Superior temporal gyrus (tissue), 1 donor: Measurements from ENCODE around the gene CAV3.

Source experiments
- DNase-seq: peaks from one replicate; pipeline ENCODE4 v3.0.0-alpha.2; 2016; ENCODE audit errors: extremely low spot score

The CAV3 gene

DNA sequence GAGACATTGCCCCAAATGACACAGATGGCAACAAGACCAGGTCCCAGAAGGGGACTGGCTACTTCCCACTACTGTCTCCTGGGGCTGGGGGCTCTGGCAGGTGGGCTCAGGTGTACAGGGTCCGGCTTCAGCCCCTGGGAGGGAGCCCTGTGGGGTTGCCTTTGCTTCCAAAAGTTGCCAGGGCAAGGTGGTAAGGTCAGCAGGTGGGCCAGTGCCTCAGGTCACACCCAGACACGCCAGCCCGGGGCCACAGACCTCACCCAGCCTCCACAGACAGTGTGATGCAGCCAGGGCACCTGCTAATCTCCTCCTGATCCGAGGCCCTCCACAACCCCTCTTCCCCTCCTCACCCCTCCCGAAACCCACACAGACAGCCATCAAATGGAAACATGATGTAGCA is 28.3 kb downstream of the CAV3 start:
- no peak for DNase-seq

DNA sequence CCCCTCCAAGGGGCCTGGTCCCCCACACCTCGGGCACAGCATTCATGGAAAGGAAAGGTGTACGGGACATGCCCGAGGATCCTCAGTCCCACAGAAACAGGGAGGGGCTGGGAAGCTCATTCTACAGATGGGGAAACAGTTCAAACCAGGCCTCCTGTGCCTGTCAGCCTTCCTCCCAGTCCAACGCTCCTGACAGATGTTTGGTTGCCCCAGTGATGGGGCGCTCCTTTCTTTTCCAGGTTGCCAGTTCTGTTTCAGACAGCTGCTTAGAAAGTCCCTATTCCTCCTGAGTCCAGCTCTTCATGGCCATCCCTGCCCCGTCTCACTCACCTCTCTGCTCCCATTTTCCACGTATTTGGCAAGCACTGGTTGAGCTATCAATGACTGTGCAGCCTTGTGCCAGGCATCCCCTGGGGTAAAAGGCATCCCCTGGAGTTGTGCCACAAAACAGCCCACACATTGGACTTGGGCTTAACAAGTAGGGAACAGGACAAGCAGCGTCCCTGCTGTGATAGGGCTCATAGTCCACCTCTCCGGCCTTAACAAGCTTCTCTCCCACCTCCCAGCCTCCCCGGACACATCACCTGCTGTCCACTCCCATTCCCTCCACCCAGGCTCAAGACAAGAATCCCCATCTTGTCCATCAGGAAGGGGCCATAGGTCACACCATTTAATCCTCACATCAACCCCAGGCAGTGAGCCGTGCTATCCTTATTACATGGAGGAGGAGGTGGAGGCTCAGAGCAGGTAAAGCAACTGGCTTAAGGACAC is 29.2 kb downstream of the CAV3 start:
- DNase-seq = no peak

DNA sequence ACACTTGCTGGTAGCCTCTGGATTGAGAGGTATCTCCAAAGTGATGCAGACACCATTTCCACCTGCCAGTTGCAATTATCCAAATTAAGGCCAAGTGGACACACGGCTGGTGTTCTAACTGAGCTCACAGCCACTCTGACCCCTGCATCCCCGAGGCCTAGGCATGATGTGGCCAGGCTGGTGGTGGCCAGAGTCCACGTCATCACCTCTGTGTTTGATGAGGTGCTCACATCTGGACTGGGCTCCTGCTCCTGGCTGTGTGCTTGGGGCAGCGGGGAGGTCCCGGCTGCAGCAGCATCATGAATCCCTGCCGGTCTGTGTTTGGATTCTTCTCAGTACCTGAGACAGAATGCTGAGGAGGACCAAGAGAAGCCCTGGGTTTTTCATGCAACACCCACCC is 30.9 kb downstream of the CAV3 start:
- DNase-seq = no peak

DNA sequence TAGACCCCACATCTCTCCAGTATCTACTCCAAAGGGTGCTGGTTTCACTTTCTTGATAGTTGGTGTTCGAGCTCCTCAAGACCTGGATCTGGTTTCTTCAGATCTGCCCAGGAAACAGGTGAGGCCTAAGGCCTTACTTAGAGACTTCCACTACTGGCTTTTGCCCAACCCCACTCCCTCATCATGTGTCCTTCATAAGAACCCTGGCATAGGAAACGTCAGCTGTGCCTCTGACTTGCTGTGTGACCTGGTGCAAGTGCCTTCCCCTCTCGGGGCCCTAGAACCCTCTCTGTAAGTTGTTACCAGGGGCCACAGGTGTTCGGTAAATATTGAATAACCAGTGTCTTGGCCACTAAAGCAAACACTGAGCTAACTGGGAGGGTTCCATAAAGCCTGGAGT is 31.9 kb downstream of the CAV3 start:
- DNase-seq = no peak

DNA sequence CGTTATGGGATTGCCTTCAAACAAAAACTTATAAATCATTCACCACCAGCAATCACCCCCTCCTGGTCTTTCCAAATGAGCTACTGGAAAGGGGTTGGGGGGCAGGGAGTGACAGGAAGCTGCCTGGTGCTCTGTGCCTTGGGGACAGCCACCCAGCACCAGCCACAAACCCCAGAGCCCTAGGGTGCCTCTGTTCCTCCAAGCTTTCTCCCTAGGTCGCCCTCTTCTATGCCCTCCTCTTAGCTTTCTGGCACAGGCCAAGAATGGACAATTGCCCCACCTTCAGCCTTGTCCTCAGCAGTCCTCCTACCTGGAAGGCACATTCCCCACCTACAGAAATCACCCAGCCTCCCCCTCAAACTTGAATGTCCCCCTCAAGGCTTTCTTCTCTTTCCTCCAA is 32.5 kb downstream of the CAV3 start:
- no peak for DNase-seq

DNA sequence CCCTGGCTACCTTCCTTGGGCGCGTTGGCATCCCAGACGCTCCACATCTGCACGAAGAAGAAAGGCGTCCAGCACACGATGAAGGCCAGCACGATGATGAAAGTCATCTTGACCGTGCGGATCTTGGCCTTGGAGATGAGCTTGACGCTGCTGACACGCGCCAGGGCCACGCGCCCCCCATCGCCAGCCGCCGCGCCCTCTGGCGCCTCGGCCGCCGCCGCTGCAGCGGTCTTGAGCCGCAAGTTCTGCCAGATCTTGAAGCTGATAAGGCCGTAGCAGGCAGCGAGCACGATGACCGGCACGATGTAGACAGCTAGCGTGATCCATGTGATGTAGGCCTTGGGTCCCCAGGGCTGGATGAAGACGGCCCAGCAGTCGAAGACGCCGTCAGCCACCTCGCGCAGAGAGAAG is 33.7 kb downstream of the CAV3 start:
- no peak for DNase-seq

DNA sequence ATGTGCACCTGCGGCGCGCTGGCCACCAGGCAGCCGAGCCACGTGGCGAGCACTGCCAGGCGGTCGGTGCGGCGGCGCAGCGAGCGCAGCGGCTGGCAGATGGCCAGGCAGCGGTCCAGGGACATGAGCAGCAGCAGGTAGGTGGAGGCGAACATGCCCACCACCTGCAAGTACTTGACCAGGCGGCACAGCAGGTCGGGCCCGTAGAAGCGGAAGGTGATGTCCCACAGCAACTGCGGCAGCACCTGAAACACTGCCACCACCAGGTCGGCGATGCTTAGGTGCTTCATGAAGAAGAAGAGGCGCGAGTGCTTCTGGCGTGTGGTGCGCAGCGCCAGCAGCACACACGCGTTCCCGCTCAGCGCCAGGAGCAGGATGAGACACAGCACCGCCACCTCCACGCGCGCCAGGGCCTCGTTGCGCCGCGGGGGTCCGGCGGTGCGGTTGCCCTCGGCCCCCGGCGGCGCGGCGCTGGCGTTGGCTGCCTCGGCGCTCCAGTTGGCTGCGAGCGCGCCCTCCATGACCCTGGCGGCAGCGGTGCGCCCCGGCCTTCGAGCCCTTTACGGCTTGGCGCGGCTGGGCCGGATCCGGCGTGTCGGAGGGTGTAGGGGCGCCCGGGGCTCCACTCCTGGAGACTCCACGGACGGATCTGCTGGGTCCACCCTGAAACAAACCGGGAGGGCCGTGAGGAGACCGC is 34.2 kb downstream of the CAV3 start:
- DNase-seq = no peak

DNA sequence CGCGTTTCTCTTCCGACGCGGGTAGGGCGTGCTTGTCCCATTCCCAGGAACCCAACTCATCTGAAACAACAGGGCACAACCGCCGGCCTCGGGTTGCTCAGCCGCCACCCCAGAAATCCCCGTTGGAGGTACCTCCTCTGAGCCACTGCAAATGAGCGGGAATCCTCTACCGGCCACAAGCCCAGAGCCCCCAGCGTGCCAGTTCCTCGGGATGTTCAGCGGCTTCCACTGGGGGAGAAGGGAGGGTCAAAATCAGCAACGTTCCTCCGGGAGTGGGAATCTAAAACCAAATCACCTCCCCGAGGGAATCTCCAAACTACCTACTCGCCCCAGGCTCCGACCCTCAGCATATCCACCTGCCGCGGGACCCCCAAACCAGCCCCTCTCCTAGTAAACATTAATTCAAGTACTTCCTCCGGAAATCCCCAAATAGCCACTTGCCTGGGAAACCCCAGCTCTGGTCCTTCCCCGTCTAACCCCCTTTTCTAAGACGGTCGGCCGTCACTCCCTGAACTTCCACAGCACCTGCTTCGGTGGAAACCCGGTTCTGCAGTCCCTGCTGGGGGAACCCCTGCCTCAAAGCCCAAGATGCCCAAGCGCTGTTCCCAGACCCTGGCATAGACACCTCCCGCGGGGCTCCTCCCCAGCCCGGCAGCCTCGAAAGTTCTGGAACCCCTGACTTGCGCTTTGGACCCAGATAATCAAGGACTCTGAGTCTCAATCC is 34.9 kb downstream of the CAV3 start:
- DNase-seq = no peak

DNA sequence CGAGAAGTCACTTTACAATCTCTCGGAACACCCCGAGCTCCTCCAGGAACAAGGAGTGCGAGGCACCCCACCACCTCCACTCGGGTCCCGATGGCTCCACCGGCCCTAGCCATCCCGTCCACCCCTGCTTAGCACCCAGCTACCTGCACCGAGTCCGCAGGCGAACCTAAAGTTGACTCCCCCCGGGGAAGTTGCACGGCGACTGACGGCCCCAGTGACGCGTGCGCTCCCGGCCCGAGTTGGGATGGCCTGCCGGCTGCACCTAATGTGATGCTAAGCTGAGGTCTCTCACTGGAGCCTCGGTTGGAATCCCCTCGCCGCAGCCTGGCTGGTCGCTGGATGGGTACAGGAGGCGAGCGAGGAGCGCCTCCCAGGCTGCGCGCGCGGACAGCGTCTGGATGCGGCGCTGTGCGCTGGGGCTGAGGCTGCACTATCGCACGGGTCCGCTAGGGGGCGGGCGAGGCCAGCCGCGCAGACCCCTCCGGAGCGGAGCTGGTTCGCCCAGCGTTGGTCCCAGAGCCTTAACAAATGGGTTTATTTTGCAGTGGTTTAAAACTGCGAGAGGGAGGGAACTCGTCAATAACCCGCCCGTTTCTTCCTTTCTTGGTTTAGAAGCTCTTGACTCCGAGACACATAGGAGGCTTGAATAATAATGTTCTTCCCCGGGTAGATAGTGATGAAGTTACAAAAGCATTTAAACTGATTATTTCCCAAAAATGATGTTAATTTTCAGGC is 35.7 kb downstream of the CAV3 start, which contains the start of gene OXTR:
OXTR (minus strand) TSS at position 526 of the 735 bp plus-strand sequence. CDS start 1,426 bp downstream, outside the sequence.
- DNase-seq = peak; percentile 79

DNA sequence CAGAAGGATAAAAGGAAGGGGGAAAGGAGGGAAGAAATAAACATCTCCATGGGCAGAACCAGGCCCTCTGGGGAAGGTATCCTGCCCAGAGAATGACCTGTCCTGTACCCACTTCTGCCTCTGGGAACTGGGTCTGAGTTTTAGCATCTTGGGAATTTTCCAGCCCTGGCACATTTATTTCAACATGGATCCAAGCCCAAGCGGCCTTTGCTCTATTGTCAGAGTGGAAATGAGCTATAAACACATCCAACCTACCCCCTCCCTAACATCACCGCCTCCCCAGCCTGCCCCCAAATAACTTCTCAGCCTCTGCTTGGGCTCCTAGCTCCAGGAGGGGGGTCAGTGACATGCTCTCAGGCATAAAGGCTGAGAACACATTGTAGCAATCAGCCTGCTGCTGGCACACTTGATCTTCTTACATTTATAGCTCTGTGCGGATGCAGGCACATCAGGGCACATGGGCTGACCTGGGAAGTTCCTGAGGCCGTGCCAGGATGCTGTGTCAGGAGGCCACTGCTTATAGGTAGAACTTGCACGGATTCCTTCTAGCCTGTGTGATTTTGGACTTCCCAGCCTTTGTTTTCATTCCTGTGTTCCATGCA is 40.4 kb downstream of the CAV3 start:
- no peak for DNase-seq

DNA sequence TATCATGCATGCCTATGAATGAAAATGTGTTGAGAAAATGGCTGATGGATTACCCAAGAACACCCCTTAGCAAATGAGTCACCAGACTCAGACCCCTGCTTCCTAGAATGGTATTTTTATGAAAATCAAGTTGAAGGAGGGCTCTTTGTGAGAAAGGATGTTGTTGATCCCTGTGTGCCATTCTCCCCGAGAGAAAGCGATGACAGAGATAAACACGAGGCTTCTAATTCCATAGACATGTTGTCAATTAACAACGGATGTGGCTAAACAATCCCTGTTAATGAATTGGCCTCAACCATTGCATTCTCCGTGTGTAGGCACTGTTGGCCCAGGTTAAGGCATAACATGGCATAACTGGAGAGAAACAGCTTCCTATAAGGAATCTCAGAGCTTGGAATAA is 41.6 kb downstream of the CAV3 start:
- DNase-seq = no peak

DNA sequence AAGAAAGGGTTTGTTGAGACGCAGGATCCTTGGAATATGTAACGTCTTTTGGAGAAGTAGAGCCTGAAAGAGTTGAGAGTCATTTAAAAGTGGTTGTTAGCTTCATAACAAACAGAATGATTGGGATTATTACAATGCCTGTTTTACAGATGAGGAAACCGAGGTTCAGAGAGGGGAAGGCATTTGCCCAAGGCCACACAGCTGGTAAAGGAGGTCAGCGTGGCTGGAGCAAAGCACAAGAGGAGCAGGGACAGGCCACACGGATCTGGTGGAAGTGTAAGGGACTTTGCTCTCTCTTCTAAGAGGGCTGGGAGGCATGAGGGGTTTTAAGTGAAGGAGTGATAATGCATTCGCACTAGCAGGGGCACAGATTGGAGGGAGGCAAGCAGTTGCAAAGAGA is 42.0 kb downstream of the CAV3 start:
- no peak for DNase-seq

DNA sequence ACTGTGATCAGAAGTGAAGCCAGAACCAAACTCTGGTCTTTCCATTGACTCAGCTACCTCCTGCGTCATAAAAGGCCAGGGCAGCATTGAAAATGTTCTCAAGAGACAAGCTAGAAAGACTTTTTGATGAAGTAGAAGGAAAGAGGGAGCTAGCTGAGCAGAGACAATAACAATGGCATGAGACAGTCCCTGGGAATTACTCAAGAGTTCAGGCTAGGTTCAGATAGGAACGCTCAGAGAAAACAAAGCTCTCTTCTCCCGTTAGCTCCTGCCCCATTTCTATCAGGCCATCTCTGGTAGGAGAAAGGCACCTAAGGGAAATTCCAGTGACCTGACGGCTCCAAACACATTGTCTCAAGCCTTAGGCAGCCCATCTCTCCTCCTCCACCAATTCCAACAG is 42.8 kb downstream of the CAV3 start:
- DNase-seq = no peak

DNA sequence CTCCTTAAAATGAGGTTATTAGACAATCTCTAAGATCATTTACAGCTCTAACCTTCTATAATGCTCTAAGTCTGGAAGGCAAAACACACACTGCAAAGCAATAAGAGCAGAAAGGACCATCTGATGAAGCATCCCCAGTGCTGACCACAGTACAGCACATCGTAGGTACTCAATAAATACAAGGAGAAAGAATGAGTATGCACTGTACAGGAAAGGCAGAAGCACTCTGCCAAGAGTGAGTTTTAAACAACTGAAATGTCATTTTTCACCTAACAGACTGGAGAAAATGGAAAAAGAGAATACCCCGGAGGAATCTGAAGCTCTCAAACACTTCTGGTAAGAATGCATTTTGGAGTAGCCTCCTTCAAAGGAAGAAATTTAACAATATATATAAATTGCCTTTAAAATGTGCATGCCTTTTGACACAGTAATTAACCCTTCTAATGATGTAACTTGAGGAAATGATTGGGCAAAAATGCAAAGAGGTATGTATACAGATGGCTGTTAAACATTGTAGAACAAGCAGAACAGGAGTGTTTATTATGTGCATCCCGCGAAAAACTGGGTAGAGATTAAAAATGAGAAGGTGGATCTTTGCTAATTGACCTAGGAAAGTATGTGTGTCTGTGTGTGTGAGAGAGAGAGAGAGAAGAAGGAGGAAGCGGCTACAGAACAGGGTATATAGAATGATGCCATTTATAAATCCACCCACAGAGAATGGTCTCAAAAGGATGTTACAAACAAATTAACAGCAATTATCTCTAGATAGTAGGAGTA is 43.8 kb downstream of the CAV3 start:
- no peak for DNase-seq

DNA sequence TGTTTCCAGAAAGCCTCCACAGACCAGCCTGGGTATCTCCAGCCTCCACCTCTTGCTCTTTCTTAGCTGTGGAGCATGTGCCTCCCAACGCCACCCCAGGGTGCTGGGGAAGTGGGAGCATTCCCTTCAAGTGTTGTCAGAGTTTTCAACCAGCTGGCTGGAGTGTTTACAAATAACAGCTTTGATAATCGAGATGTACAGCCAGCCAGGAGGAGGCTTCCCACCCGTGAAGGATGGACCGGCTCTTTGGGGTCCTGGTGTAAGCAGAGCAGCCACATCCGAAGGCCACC is 44.3 kb downstream of the CAV3 start:
- DNase-seq = no peak

DNA sequence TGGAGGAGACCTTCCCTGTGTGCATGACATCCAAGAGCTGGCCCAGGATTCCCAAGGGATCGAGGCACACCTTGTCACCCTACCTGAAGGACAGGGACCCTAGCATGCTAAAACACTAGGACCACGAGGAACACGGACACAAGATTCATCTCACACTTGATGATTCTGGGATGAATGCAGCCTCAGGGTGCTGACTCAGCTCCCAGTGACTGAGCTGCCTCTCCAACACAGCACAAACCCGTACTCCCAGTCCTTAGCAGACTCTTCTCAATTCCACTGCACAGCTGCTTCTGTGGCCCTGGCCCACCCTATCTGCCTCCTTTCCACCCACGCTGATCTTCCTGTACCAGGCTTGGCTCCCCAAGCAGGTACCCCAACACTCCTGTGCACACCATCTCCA is 44.9 kb downstream of the CAV3 start:
- DNase-seq = no peak

DNA sequence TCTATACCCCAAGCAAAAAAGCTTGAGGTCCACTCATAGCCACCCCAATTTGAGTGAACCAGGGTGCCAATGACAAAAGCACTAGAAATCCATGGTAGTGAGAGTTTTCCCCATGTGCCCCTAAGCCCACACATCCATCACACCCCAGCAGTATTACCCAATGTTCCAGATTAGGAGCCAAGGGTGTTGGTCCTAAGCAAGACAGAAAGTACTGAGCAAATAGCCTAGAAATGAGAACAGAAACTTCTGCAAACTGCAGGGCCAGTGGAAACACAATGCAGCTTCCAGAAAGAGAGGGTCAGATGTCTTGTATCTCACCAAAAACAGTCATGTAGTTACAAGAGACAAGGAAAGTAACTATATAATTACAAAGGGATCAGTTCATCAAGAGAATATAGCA is 46.7 kb downstream of the CAV3 start:
- no peak for DNase-seq

DNA sequence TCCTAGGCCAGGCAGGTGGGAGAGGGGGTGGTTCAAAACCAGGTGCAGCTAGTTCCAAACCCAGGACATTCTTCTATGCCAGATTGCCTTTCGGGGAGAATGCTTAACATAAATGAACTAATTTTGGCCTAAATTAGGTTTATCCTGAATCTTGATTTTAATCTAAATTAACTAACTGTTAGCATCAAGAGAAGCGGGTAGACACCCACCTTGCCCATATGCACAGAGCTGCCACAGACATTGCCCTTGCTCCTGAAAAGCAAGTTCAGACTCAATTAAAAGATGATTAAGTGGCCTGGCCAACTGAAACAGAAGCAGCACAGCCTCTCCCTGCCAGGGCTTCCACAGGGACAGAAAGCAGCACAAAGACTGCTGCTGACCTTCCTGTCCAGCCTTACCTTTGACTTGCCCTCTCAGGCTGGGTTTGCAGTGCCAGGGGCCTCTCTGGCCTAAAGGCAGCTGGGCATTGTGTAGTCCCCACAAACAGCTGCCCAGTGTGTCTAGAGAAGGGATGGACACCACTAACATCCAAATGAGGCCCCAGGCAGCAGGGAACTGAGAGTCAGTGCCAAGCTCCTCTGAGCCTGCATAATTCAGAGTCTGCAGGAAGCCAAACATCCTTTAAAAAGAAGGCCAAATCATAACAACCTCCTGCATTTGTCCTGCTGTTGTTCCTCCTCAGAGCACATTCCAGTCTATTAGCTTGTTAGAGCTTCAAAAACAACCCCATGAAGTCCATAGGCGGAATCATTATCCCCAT is 51.3 kb downstream of the CAV3 start:
- DNase-seq = peak; percentile 36

DNA sequence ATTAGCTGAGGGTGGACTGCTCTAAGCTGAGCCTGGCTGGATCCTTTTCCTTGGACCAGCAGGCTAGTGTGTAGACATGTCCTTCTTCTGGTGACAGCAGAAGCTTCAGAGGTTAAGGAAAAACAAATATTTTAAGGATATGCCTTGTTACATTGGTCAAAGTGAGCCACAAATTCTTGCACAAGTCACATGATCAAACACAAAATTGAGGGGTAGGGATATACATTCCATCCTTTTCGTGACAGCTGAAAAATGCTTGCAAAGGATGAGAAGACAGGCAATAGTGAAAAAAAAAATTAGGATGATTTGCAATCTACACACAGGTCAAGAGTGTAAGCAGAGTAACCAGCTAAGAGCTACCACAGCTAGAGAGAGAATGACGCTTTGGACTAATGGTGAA is 56.9 kb downstream of the CAV3 start:
- no peak for DNase-seq

DNA sequence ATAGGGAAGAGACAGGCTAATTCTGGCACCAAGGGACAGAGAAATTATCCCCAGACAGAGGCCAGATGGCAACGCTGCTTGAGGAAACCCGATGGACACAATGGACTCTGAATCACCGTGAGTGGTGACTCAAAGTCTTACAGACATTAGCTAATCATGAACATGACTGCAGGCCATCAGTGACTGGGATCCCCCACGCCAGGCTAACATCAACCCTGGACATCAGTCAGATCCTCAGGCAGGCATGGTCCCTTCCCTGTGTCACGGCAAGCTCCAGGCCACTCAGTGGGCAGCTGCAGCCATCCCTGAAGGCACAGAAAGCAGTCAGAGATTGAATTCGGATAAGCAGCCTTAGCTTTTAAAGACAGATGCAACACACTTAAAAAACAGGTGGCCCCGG is 59.6 kb downstream of the CAV3 start:
- DNase-seq = no peak
